Measurements from ENCODE around the gene GRIN2B. TPM values are rescaled to one million over a fixed set of nuclear protein-coding genes. Genes with fewer than 3 reads are reported as not detected.

Gene GRIN2B
- polyA plus RNA-seq, 1 donor (not counting 4 experiments of a cell fraction or from before 2014, with no cell fraction given), result not detected

DNA sequence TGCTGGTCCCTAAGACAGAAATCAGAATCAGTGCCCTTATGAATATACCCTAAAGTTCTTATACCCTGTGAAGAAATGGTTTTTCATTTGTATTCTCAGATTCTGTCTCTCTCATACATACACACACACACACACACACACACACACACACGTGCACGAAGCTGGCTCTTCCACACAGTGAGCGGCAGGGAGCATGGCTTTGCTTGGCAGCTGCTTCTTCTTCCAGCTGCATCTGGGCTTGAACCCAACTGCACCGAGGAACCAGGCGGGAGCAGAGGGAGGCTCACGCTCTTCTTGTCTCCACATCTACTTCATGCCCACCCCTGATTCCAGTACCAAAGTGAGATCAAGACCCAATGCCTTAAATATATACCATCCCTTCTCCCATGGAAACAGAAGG is 19.4 kb downstream of the GRIN2B start:
- Histone ChIP-seq H3K27ac (ENCODE audit: control insufficient read depth, insufficient read depth, low read length) (no peak overlapping the region), H3K4me2 (ENCODE audit: control insufficient read depth, extremely low read depth, insufficient read depth, low read depth, low read length) (no peak overlapping the region), H3K27me3 (ENCODE audit: control insufficient read depth, extremely low read depth, insufficient read depth, low read length) (peaks cover 3% of the 10 kb centered on the region), H4K20me1 (ENCODE audit: control insufficient read depth, extremely low read depth, insufficient read depth, low read length) (no peaks in the 10 kb centered on the region), H3K9me1 (ENCODE audit: control insufficient read depth, extremely low read depth, insufficient read depth, low read length) (no peaks in the 10 kb centered on the region), H3K36me3 (ENCODE audit: control insufficient read depth in 2 of 2, extremely low read depth in 1 of 2, insufficient read depth in 2 of 2, low read length in 2 of 2) (no peaks in the 10 kb centered on the region), H3K9me3 (ENCODE audit: control insufficient read depth, low read depth, low read length) (no peaks in the 10 kb centered on the region), H3K4me1 (ENCODE audit: control insufficient read depth, extremely low read depth, insufficient read depth, low read length) (no peaks in the 10 kb centered on the region), H3K9ac (ENCODE audit: control insufficient read depth, extremely low read depth, insufficient read depth, low read length) (no peak overlapping the region), H2AFZ (ENCODE audit: control insufficient read depth, low read length) (no peak overlapping the region), H3K4me3 (ENCODE audit: control insufficient read depth in 2 of 3, extremely low read depth in 1 of 3, insufficient read depth in 2 of 3, low read depth in 1 of 3, low read length in 3 of 3) (no peak overlapping the region), H3K79me2 (ENCODE audit: control insufficient read depth, insufficient read depth, low read length) (no peaks in the 10 kb centered on the region)
- no peak for TF ChIP-seq EZH2 (IDR thresholded peaks at IDR 0.05; ENCODE audit: low read length)
- TF ChIP-seq, protein P1, sequence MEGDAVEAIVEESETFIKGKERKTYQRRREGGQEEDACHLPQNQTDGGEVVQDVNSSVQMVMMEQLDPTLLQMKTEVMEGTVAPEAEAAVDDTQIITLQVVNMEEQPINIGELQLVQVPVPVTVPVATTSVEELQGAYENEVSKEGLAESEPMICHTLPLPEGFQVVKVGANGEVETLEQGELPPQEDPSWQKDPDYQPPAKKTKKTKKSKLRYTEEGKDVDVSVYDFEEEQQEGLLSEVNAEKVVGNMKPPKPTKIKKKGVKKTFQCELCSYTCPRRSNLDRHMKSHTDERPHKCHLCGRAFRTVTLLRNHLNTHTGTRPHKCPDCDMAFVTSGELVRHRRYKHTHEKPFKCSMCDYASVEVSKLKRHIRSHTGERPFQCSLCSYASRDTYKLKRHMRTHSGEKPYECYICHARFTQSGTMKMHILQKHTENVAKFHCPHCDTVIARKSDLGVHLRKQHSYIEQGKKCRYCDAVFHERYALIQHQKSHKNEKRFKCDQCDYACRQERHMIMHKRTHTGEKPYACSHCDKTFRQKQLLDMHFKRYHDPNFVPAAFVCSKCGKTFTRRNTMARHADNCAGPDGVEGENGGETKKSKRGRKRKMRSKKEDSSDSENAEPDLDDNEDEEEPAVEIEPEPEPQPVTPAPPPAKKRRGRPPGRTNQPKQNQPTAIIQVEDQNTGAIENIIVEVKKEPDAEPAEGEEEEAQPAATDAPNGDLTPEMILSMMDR (optimal IDR thresholded peaks at IDR 0.05 in 1 of 3, IDR thresholded peaks at IDR 0.05 in 1 of 3, conservative IDR thresholded peaks at IDR 0.05 in 1 of 3; ENCODE audit: extremely low read depth in 1 of 3, insufficient read depth in 2 of 3, low read length in 3 of 3), result no peak
- no peak for FAIRE-seq
- dilution Hi-C loops (cut with MboI; ENCODE audit: extremely low pct_ligation_motif_present, low sequenced_read_pairs), result no loop called here
- no peak for DNase-seq (ENCODE audit: low read depth, low spot score)

DNA sequence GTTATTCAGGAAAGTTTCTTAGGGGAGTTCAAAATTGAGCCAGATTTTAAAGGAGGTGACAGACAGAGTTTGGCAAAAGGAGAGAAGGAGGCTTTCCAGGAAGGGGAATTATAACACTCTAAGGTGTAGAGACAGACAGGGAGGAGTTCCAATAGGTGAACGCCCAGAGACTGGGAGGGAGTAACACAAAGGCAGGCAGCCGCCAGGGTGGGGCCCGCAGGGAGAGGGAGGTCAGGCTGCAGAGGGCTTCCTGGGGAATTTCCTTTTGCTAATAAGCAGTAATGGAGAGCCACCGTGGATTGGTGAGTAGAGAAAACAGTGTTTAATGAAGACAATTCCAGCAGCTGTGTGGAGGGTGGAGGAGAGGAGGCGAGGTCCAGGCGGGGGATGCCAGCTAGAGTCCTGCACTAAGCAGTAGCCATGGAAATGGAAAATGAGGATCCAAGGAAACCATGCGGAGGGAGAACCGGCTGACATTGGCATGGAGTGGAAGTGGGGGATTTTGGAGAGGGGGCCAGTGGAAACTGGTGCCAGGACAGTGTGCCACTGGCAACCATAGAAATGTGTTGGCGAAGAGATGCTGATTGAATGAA is 22.2 kb downstream of the GRIN2B start:
- H3K4me3 ChIP-seq (ENCODE audit: control insufficient read depth in 2 of 3, extremely low read depth in 1 of 3, insufficient read depth in 2 of 3, low read depth in 1 of 3, low read length in 3 of 3), result no peak overlapping the region
- no peaks in the 10 kb centered on the region for H3K79me2 ChIP-seq (ENCODE audit: control insufficient read depth, insufficient read depth, low read length)
- H3K9me1 ChIP-seq (ENCODE audit: control insufficient read depth, extremely low read depth, insufficient read depth, low read length), result no peaks in the 10 kb centered on the region
- H3K4me2 ChIP-seq (ENCODE audit: control insufficient read depth, extremely low read depth, insufficient read depth, low read depth, low read length), result no peak overlapping the region
- H3K27ac ChIP-seq (ENCODE audit: control insufficient read depth, insufficient read depth, low read length), result no peak overlapping the region
- H3K9ac ChIP-seq (ENCODE audit: control insufficient read depth, extremely low read depth, insufficient read depth, low read length), result no peak overlapping the region
- DNase-seq (ENCODE audit: low read depth, low spot score) (no peak), FAIRE-seq (no peak)
- no peaks in the 10 kb centered on the region for H4K20me1 ChIP-seq (ENCODE audit: control insufficient read depth, extremely low read depth, insufficient read depth, low read length)
- no peak overlapping the region for H2AFZ ChIP-seq (ENCODE audit: control insufficient read depth, low read length)
- dilution Hi-C loops (cut with MboI; ENCODE audit: extremely low pct_ligation_motif_present, low sequenced_read_pairs), result no loop called here
- no peaks in the 10 kb centered on the region for H3K9me3 ChIP-seq (ENCODE audit: control insufficient read depth, low read depth, low read length)
- TF ChIP-seq EZH2 (IDR thresholded peaks at IDR 0.05; ENCODE audit: low read length), result no peak
- TF ChIP-seq, protein P1 (optimal IDR thresholded peaks at IDR 0.05 in 1 of 3, IDR thresholded peaks at IDR 0.05 in 1 of 3, conservative IDR thresholded peaks at IDR 0.05 in 1 of 3; ENCODE audit: extremely low read depth in 1 of 3, insufficient read depth in 2 of 3, low read length in 3 of 3), result no peak
- no peaks in the 10 kb centered on the region for H3K4me1 ChIP-seq (ENCODE audit: control insufficient read depth, extremely low read depth, insufficient read depth, low read length)
- H3K36me3 ChIP-seq (ENCODE audit: control insufficient read depth in 2 of 2, extremely low read depth in 1 of 2, insufficient read depth in 2 of 2, low read length in 2 of 2), result no peaks in the 10 kb centered on the region
- H3K27me3 ChIP-seq (ENCODE audit: control insufficient read depth, extremely low read depth, insufficient read depth, low read length), result peaks cover 3% of the 10 kb centered on the region
